HG02938 (cell line): ENCODE data around the gene REEP2.
"Not testable (repeated sequence)": the region's sequence is repeated elsewhere in the genome, so short reads cannot be mapped to it uniquely, and the experiment has no call there.

Source experiments
- ATAC-seq: cut with Tn5 transposase; IDR thresholded peaks from one replicate; pipeline ENCODE4 v1.9.1; 2021; ENCODE audit warnings: mild to moderate bottlenecking, moderate library complexity; ENCODE audit not compliant: unreplicated experiment

REEP2 gene

GRCh38 chr5:138466125-138466899 lies 27.5 kb downstream of the REEP2 start:
- ATAC-seq: no peak

- no peak for ATAC-seq
Observed at GRCh38 chr5:138466900-138467710, 28.2 kb downstream of the REEP2 start.

- ATAC-seq: no peak
Observed at GRCh38 chr5:138467711-138468132, 28.9 kb downstream of the REEP2 start.

- no peak for ATAC-seq
Observed at GRCh38 chr5:138468133-138468965, 29.5 kb downstream of the REEP2 start.

GRCh38 chr5:138468966-138469539 lies 30.2 kb downstream of the REEP2 start:
- no peak for ATAC-seq

- no peak for ATAC-seq
Observed at GRCh38 chr5:138469540-138470321, 30.9 kb downstream of the REEP2 start.

GRCh38 chr5:138470322-138471051 lies 31.6 kb downstream of the REEP2 start:
- ATAC-seq: no peak

- no peak for ATAC-seq
Observed at GRCh38 chr5:138471052-138471361, 32.1 kb downstream of the REEP2 start.

GRCh38 chr5:138472353-138472752 lies 33.5 kb downstream of the REEP2 start:
- no peak for ATAC-seq

- ATAC-seq: not testable (repeated sequence)
Observed at GRCh38 chr5:138473151-138473550, 34.3 kb downstream of the REEP2 start.

GRCh38 chr5:138476918-138477317 lies 38.1 kb downstream of the REEP2 start:
- no peak for ATAC-seq

- no peak for ATAC-seq
Observed at GRCh38 chr5:138482638-138483037, 43.8 kb downstream of the REEP2 start.

GRCh38 chr5:138488481-138488945 lies 49.7 kb downstream of the REEP2 start:
- ATAC-seq: no peak

- ATAC-seq: no peak
Observed at GRCh38 chr5:138489683-138490061, 50.8 kb downstream of the REEP2 start.

- ATAC-seq: no peak
Observed at GRCh38 chr5:138490648-138491283, 51.9 kb downstream of the REEP2 start.

- ATAC-seq: no peak
Observed at GRCh38 chr5:138491284-138491648, 52.4 kb downstream of the REEP2 start.

- ATAC-seq: peak; percentile 94
Observed at GRCh38 chr5:138491669-138492559, 53.1 kb downstream of the REEP2 start.

GRCh38 chr5:138492560-138493045 lies 53.7 kb downstream of the REEP2 start:
- no peak for ATAC-seq
